ENCODE results near the gene ADCY10. TPM values are rescaled to one million over a fixed set of nuclear protein-coding genes. Genes with fewer than 3 reads are reported as not detected.
"Not testable (repeated sequence)": the region's sequence is repeated elsewhere in the genome, so short reads cannot be mapped to it uniquely, and the experiment has no call there.

The ADCY10 gene
- total and polyA plus RNA-seq, 9 of the 15 experiments (the other 6 are each of a cell fraction or from before 2014, with no cell fraction given): 0.08 to 0.86 (median 0.22) TPM

DNA sequence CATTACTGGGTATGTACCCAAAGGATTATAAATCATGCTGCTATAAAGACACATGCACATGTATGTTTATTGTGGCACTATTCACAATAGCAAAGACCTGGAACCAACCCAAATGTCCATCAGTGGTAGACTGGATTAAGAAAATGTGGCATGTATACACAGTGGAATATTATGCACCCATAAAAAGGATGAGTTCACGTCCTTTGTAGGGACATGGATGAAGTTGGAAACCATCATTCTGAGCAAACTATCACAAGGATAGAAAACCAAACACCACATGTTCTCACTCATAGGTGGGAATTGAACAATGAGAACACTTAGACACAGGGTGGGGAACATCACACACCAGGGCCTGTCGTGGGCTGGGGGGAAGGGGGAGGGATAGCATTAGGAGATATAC lies 26.7 kb downstream of the ADCY10 start:
- H3K27me3 ChIP-seq (ENCODE audit: control insufficient read depth in 2 of 2, insufficient read depth in 2 of 2, low read length in 2 of 2); H4K20me1 ChIP-seq (replicated peaks; ENCODE audit: control insufficient read depth, insufficient read depth, low read length); CTCF ChIA-PET (ENCODE audit: low intra/inter-chr PET ratio); intact Hi-C loops (cut with micrococcal nuclease); POLR2A ChIA-PET; H2AFZ ChIP-seq (ENCODE audit: low read depth, low read length); H3K79me2 ChIP-seq (ENCODE audit: control insufficient read depth, insufficient read depth, low read length); H3K9ac ChIP-seq (ENCODE audit: insufficient read depth in 1 of 2, low read depth in 2 of 2, low read length in 2 of 2); H3K9me1 ChIP-seq (ENCODE audit: control insufficient read depth, insufficient read depth, low read length); H3K4me3 ChIP-seq; H3K4me2 ChIP-seq (ENCODE audit: insufficient read depth, low read length); FAIRE-seq; BruUV-seq (replicated peaks); H3K27ac ChIP-seq (ENCODE audit: extremely low read depth, low read depth, low read length); DNase-seq (ENCODE audit: extremely low read depth in 1 of 4, low spot score in 3 of 4); H3K36me3 ChIP-seq (ENCODE audit: control insufficient read depth, insufficient read depth, low read length); in situ Hi-C loops (cut with MboI); ATAC-seq; H3K9me3 ChIP-seq (replicated peaks; ENCODE audit: control insufficient read depth, insufficient read depth, low read depth, low read length); H3K4me1 ChIP-seq (replicated peaks in 1 of 2; ENCODE audit: control insufficient read depth in 2 of 2, insufficient read depth in 2 of 2, low read length in 2 of 2): not testable (repeated sequence)
- WGBS (ENCODE audit: insufficient coverage, low coverage, missing lambda C conversion rate): 79% methylated on average over 1 of the region's 2 CpGs
- TF ChIP-seq ZNF146 (CRISPR knock-in tag; IDR thresholded peaks at IDR 0.05; ENCODE audit: unreplicated experiment): peak; percentile 69

DNA sequence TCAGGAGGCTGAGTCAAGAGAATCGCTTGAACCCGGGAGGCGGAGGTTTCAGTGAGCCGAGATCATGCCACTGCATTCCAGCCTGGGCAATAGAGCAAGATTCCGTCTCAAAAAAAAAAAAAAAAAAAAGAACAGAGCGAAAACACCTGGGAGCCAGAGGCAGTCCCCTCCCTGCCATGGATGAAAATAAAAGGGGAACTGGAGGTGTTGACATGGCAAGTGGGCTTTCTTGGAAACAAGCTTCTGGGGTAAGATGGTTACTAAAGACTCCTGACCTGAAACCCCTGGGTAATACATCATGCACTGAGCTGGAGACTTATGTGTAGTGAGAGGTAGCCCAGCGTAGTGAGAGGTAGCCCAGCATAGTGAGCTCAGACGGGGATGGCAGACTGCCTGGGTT lies 31.6 kb downstream of the ADCY10 start:
- Histone ChIP-seq H3K79me2 (ENCODE audit: control insufficient read depth, insufficient read depth, low read length) (0 out of 3 replicates have a peak, but pooled peaks cover 3% of the 10 kb centered on the region), H4K20me1 (replicated peaks; ENCODE audit: control insufficient read depth, insufficient read depth, low read length) (no peaks in the 10 kb centered on the region), H3K9me1 (ENCODE audit: control insufficient read depth, insufficient read depth, low read length) (no peaks in the 10 kb centered on the region), H3K36me3 (ENCODE audit: control insufficient read depth, insufficient read depth, low read length) (peaks cover 5% of the 10 kb centered on the region; the same call in 1 of the 3 replicates), H3K4me3 (no peak overlapping the region), H3K9ac (ENCODE audit: insufficient read depth in 1 of 2, low read depth in 2 of 2, low read length in 2 of 2) (no peak overlapping the region), H3K9me3 (replicated peaks; ENCODE audit: control insufficient read depth, insufficient read depth, low read depth, low read length) (no peaks in the 10 kb centered on the region), H3K4me1 (replicated peaks in 1 of 2; ENCODE audit: control insufficient read depth in 2 of 2, insufficient read depth in 2 of 2, low read length in 2 of 2) (peaks cover 5 to 13% of the 10 kb centered on the region in 2 experiments; a peak in 4 of 5 replicates), H3K27ac (ENCODE audit: extremely low read depth, low read depth, low read length) (no peak overlapping the region), H3K4me2 (ENCODE audit: insufficient read depth, low read length) (no peak overlapping the region), H2AFZ (ENCODE audit: low read depth, low read length) (no peak overlapping the region), H3K27me3 (ENCODE audit: control insufficient read depth in 2 of 2, insufficient read depth in 2 of 2, low read length in 2 of 2) (no peaks in the 10 kb centered on the region)
- 94% methylated on average over 7 of the region's 8 CpGs for WGBS (ENCODE audit: insufficient coverage, low coverage, missing lambda C conversion rate)
- FAIRE-seq (no peak), ATAC-seq (no peak), DNase-seq (ENCODE audit: extremely low read depth in 1 of 4, low spot score in 3 of 4) (no peak)
- POLR2A ChIA-PET: interaction anchor here (0.7 to 2.0 kb wide), 4 partner anchors 8 to 23 kb away, joined by 3 to 11 read pairs (median 3); no protein-coding TSS in a partner anchor
- BruUV-seq (replicated peaks): no TSS peak
- CTCF ChIA-PET (ENCODE audit: low intra/inter-chr PET ratio): no interaction called here
- in situ Hi-C loops (cut with MboI) (no loop called here), intact Hi-C loops (cut with micrococcal nuclease) (no loop called here)
- TF ChIP-seq, protein P1, sequence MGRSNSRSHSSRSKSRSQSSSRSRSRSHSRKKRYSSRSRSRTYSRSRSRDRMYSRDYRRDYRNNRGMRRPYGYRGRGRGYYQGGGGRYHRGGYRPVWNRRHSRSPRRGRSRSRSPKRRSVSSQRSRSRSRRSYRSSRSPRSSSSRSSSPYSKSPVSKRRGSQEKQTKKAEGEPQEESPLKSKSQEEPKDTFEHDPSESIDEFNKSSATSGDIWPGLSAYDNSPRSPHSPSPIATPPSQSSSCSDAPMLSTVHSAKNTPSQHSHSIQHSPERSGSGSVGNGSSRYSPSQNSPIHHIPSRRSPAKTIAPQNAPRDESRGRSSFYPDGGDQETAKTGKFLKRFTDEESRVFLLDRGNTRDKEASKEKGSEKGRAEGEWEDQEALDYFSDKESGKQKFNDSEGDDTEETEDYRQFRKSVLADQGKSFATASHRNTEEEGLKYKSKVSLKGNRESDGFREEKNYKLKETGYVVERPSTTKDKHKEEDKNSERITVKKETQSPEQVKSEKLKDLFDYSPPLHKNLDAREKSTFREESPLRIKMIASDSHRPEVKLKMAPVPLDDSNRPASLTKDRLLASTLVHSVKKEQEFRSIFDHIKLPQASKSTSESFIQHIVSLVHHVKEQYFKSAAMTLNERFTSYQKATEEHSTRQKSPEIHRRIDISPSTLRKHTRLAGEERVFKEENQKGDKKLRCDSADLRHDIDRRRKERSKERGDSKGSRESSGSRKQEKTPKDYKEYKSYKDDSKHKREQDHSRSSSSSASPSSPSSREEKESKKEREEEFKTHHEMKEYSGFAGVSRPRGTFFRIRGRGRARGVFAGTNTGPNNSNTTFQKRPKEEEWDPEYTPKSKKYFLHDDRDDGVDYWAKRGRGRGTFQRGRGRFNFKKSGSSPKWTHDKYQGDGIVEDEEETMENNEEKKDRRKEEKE (IDR thresholded peaks at IDR 0.05; ENCODE audit: borderline replicate concordance in 1 of 2, control insufficient read depth in 1 of 2, low read depth in 2 of 2, low read length in 1 of 2): no peak
- TF ChIP-seq SPI1 (IDR thresholded peaks at IDR 0.05; ENCODE audit: borderline replicate concordance, low read depth, low read length) (peak; percentile 60; the same call in 1 of the 2 replicates), ARID2 (IDR thresholded peaks at IDR 0.05) (no peak), HEY1 (CRISPR knock-in tag; IDR thresholded peaks at IDR 0.05; ENCODE audit: borderline replicate concordance) (no peak), RBM39 (optimal IDR thresholded peaks at IDR 0.05; ENCODE audit: low read depth, low read length) (no peak)
- TF ChIP-seq, protein P2, sequence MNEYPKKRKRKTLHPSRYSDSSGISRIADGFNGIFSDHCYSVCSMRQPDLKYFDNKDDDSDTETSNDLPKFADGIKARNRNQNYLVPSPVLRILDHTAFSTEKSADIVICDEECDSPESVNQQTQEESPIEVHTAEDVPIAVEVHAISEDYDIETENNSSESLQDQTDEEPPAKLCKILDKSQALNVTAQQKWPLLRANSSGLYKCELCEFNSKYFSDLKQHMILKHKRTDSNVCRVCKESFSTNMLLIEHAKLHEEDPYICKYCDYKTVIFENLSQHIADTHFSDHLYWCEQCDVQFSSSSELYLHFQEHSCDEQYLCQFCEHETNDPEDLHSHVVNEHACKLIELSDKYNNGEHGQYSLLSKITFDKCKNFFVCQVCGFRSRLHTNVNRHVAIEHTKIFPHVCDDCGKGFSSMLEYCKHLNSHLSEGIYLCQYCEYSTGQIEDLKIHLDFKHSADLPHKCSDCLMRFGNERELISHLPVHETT (CRISPR knock-in tag; conservative IDR thresholded peaks at IDR 0.05 in 1 of 2, IDR thresholded peaks at IDR 0.05 in 1 of 2): no peak
- TF ChIP-seq, protein P3, sequence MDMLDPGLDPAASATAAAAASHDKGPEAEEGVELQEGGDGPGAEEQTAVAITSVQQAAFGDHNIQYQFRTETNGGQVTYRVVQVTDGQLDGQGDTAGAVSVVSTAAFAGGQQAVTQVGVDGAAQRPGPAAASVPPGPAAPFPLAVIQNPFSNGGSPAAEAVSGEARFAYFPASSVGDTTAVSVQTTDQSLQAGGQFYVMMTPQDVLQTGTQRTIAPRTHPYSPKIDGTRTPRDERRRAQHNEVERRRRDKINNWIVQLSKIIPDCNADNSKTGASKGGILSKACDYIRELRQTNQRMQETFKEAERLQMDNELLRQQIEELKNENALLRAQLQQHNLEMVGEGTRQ (CRISPR knock-in tag; IDR thresholded peaks at IDR 0.05): no peak
